Limb (tissue), 2 donors: ENCODE data around the gene EDEM2.
"Not testable (repeated sequence)": the region's sequence is repeated elsewhere in the genome, so short reads cannot be mapped to it uniquely, and the experiment has no call there.

Source experiments
- DNase-seq, 2 donors: peaks; one replicate each; pipeline ENCODE4 v3.0.0-alpha.2; 2016; ENCODE audit errors: extremely low spot score in 2 of 2

Gene EDEM2, protein sequence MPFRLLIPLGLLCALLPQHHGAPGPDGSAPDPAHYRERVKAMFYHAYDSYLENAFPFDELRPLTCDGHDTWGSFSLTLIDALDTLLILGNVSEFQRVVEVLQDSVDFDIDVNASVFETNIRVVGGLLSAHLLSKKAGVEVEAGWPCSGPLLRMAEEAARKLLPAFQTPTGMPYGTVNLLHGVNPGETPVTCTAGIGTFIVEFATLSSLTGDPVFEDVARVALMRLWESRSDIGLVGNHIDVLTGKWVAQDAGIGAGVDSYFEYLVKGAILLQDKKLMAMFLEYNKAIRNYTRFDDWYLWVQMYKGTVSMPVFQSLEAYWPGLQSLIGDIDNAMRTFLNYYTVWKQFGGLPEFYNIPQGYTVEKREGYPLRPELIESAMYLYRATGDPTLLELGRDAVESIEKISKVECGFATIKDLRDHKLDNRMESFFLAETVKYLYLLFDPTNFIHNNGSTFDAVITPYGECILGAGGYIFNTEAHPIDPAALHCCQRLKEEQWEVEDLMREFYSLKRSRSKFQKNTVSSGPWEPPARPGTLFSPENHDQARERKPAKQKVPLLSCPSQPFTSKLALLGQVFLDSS

GRCh38 chr20:35146920-35147574, at the start of gene EDEM2:
TSS of gene EDEM2 (minus strand) at chr20:35147336. CDS start at chr20:35147258, 78 bp downstream.
- DNase-seq, result peak; percentile 93 to 94

- DNase-seq, result no peak
Measured at GRCh38 chr20:35196313-35196712, 49.2 kb upstream of the EDEM2 start.

GRCh38 chr20:35193031-35193791, 46.1 kb upstream of the EDEM2 start:
- DNase-seq, result not testable (repeated sequence)

- no peak for DNase-seq
Measured at GRCh38 chr20:35192118-35192872, 45.2 kb upstream of the EDEM2 start.

GRCh38 chr20:35191419-35192117, 44.4 kb upstream of the EDEM2 start:
- no peak for DNase-seq

- DNase-seq, result no peak
Measured at GRCh38 chr20:35190556-35190955, 43.4 kb upstream of the EDEM2 start.

- DNase-seq, result not testable (repeated sequence)
Measured at GRCh38 chr20:35189223-35189622, 42.1 kb upstream of the EDEM2 start.

- DNase-seq, result no peak
Measured at GRCh38 chr20:35187584-35188190, 40.6 kb upstream of the EDEM2 start.

GRCh38 chr20:35186691-35187289, 39.7 kb upstream of the EDEM2 start:
- not testable (repeated sequence) for DNase-seq

- DNase-seq, result no peak
Measured at GRCh38 chr20:35181731-35182130, 34.6 kb upstream of the EDEM2 start.

DNA sequence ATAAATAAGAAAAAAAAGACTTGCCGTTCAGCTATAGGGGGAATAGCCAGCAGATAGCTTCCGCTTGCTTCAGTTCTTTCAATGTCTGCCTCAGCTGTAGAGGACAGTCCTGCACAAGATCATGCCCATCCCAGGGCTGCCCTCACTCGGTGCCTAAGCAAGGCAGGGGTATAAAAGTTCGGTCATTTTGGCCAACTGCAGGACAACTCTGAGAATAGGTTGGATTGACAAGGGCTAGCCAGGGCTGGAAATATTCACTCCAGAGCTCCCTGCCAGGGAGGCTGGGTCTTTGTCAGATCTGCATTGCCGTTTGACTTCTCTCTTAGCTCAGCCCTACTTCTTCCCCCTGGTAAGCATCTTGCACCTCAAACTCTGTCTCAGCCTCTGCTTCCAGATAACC, 33.1 kb upstream of the EDEM2 start:
- no peak for DNase-seq

- DNase-seq, result no peak
Measured at GRCh38 chr20:35179292-35180212, 32.4 kb upstream of the EDEM2 start.

DNA sequence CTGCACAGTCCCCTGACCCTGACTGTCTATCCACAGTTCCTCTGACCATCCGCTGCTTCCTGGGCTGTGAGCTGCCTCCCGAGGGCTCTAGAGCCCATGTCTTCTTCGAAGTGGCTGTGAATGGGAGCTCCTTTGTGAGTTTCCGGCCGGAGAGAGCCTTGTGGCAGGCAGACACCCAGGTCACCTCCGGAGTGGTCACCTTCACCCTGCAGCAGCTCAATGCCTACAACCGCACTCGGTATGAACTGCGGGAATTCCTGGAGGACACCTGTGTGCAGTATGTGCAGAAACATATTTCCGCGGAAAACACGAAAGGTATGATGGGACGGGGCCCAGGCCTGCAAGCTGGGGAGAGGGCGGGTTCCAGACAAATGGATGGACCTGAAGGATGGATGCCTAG, 29.0 kb upstream of the EDEM2 start:
- no peak for DNase-seq

- peak in 1 of 2 donors; percentile 70 for DNase-seq
Measured at GRCh38 chr20:35174458-35175216, 27.5 kb upstream of the EDEM2 start.

GRCh38 chr20:35173576-35174192, 26.5 kb upstream of the EDEM2 start:
- no peak for DNase-seq

DNA sequence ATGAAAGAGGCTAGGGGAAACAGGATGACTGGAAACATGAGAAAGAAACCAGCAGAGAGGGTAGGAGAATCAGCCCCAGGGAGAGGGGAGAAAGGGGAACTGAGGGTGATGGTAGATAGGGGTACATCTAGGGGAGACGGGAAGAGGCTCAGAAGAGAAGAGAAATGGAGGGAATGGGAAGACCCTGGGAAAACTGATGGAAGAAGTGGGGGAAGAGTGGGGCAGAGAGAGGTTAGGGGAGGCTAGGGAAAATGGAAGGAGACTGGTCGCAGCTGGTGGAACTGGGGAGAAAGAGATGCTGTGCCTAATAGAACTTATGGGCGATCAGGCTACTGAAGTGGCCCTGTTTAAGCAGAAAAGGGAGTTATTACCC, 25.3 kb upstream of the EDEM2 start:
- no peak for DNase-seq

GRCh38 chr20:35171753-35172433, 24.8 kb upstream of the EDEM2 start, which contains the start of gene PROCR:
TSS of gene PROCR (plus strand) at chr20:35172072. CDS start at chr20:35172155, 83 bp downstream.
- DNase-seq, result peak; percentile 71 to 82
